IMR-90 (cell line): ENCODE measurements around the gene PLEKHG4. TPM values are rescaled to one million over a fixed set of nuclear protein-coding genes. Genes with fewer than 3 reads are reported as not detected.

ENCODE experiments used
- ATAC-seq: fragments of 200-7000 bp; cut with Tn5 transposase; 2 replicates; pipeline ENCODE4 v1.9.1; 2020; ENCODE audit warnings: low read depth, mild to moderate bottlenecking, moderate library complexity
- BruUV-seq: library from RNA; stranded (reverse); fragments of 400-500 nt; replicated peaks from 2 replicates; lab custom pipeline; 2021; lab: Mats Ljungman, UMichigan
- CTCF ChIA-PET: fragments of 300-600 bp; formaldehyde crosslinking; extraction: SDS; loops from one replicate; lab custom pipeline; 2021; ENCODE audit warnings: antibody characterized with exemption; lab: Yijun Ruan, JAX
- POLR2A ChIA-PET: fragments of 300-600 bp; sonication (Branson Sonifier 250); formaldehyde crosslinking; loops from one replicate; lab custom pipeline; 2022; ENCODE audit warnings: antibody characterized with exemption; ENCODE audit not compliant: unreplicated experiment; lab: Charles Lee
- DNase-seq: peaks from one replicate; pipeline ENCODE4 v3.0.0; 2013
- H2AFZ ChIP-seq: replicated peaks from 2 replicates; pipeline ENCODE3; 2013; ENCODE audit warnings: low read length, mild to moderate bottlenecking; ENCODE audit not compliant: poor library complexity
- H2AK5ac ChIP-seq: 2 replicates; pipeline ENCODE4 v1.6.1; 2013; ENCODE audit warnings: low read depth, low read length, inconsistent platforms
- H2AK9ac ChIP-seq: replicated peaks from 2 replicates; pipeline ENCODE3; 2013; ENCODE audit warnings: mild to moderate bottlenecking, low read depth, low read length, moderate library complexity; ENCODE audit not compliant: poor library complexity
- H2BK120ac ChIP-seq: 2 replicates; pipeline ENCODE4 v1.6.1; 2013; ENCODE audit warnings: low read depth, low read length, inconsistent platforms
- H2BK15ac ChIP-seq: 3 replicates; pipeline ENCODE4 v1.6.1; 2013; ENCODE audit warnings: low read depth, low read length, inconsistent platforms
- H2BK20ac ChIP-seq: 2 replicates; pipeline ENCODE4 v1.6.1; 2013; ENCODE audit warnings: low read depth, mild to moderate bottlenecking, inconsistent platforms, low read length, moderate library complexity
- H2BK5ac ChIP-seq: 2 replicates; pipeline ENCODE4 v1.6.1; 2013; ENCODE audit warnings: mild to moderate bottlenecking, low read depth, low read length, inconsistent platforms; ENCODE audit not compliant: poor library complexity, severe bottlenecking
- H3K14ac ChIP-seq: replicated peaks from 2 replicates; pipeline ENCODE4 v1.6.1; 2013; ENCODE audit warnings: low read depth, low read length, inconsistent platforms
- H3K18ac ChIP-seq: 2 replicates; pipeline ENCODE4 v1.6.1; 2013; ENCODE audit warnings: low read depth, low read length, control low read depth
- H3K23ac ChIP-seq: 2 replicates; pipeline ENCODE4 v1.6.1; 2013; ENCODE audit warnings: low read depth, low read length, inconsistent platforms
- H3K27ac ChIP-seq: 2 replicates; pipeline ENCODE4 v1.5.1; 2013; ENCODE audit warnings: mild to moderate bottlenecking, control low read depth, low read length; ENCODE audit not compliant: insufficient read depth
- H3K27me3 ChIP-seq: 2 replicates; pipeline ENCODE4 v1.6.1; 2013; ENCODE audit warnings: low read length; ENCODE audit not compliant: control insufficient read depth, insufficient read depth
- H3K36me3 ChIP-seq: 2 replicates; pipeline ENCODE4 v1.6.1; 2013; ENCODE audit warnings: low read length, mixed read lengths; ENCODE audit not compliant: control insufficient read depth, insufficient read depth
- H3K4ac ChIP-seq: 2 replicates; pipeline ENCODE4 v1.6.1; 2013; ENCODE audit warnings: low read depth, low read length, inconsistent platforms
- H3K4me1 ChIP-seq: 2 replicates; pipeline ENCODE4 v1.6.1; 2013; ENCODE audit warnings: low read length, mixed read lengths; ENCODE audit not compliant: control insufficient read depth, insufficient read depth
- H3K4me2 ChIP-seq: 2 replicates; pipeline ENCODE4 v1.6.1; 2013; ENCODE audit warnings: low read depth, mild to moderate bottlenecking, control low read depth, low read length, moderate library complexity
- H3K4me3 ChIP-seq: 2 replicates; pipeline ENCODE4 v1.5.1; 2013; ENCODE audit warnings: low read depth, mild to moderate bottlenecking, control low read depth, low read length, moderate library complexity; ENCODE audit not compliant: insufficient read depth
- H3K56ac ChIP-seq: 2 replicates; pipeline ENCODE4 v1.6.1; 2013; ENCODE audit warnings: low read length, inconsistent platforms; ENCODE audit not compliant: insufficient read depth; ENCODE audit errors: extremely low read depth
- H3K79me1 ChIP-seq, 2 experiments: 2 replicates each; pipeline ENCODE4 v1.6.1; 2013; ENCODE audit warnings: low read length in 2 of 2, inconsistent platforms in 1 of 2, low read depth in 1 of 2
- H3K9ac ChIP-seq: 2 replicates; pipeline ENCODE4 v1.6.1; 2013; ENCODE audit warnings: low read depth, low read length, control low read depth
- H3K9me1 ChIP-seq: 2 replicates; pipeline ENCODE4 v1.6.1; 2013; ENCODE audit warnings: low read length, inconsistent platforms; ENCODE audit not compliant: insufficient read depth
- H3K9me3 ChIP-seq: 2 replicates; pipeline ENCODE4 v1.6.1; 2013; ENCODE audit warnings: low read length; ENCODE audit not compliant: control insufficient read depth, insufficient read depth
- H4K20me1 ChIP-seq: 2 replicates; pipeline ENCODE4 v1.6.1; 2013; ENCODE audit warnings: low read length, inconsistent platforms; ENCODE audit not compliant: insufficient read depth
- H4K5ac ChIP-seq: 2 replicates; pipeline ENCODE4 v1.6.1; 2013; ENCODE audit warnings: mild to moderate bottlenecking, low read depth, low read length, control low read depth
- H4K8ac ChIP-seq, 2 experiments: 2 replicates each; pipeline ENCODE4 v1.6.1; 2013; ENCODE audit warnings: low read depth in 2 of 2, low read length in 2 of 2, control low read depth in 1 of 2, inconsistent platforms in 1 of 2
- H4K91ac ChIP-seq: 2 replicates; pipeline ENCODE4 v1.6.1; 2013; ENCODE audit warnings: low read depth, low read length, inconsistent platforms; ENCODE audit not compliant: insufficient read depth
- BHLHE40 ChIP-seq: fragments of 150-350 bp; IDR thresholded peaks from 2 replicates; pipeline ENCODE4 v1.6.1; 2016; ENCODE audit warnings: mild to moderate bottlenecking, low read depth, low read length
- CEBPB ChIP-seq: IDR thresholded peaks from 2 replicates; pipeline ENCODE4 v1.6.1; 2012; ENCODE audit warnings: low read depth, low read length, improper control_type of control experiment
- CHD1 ChIP-seq: IDR thresholded peaks from 2 replicates; pipeline ENCODE4 v1.6.1; 2012; ENCODE audit warnings: low read depth, low read length, improper control_type of control experiment
- FOS ChIP-seq: fragments of 150-350 bp; IDR thresholded peaks from 2 replicates; pipeline ENCODE4 v1.6.1; 2016; ENCODE audit warnings: low read depth, low read length
- NFE2L2 ChIP-seq: fragments of 150-350 bp; IDR thresholded peaks from 2 replicates; pipeline ENCODE4 v1.6.1; 2016; ENCODE audit warnings: low read depth, mild to moderate bottlenecking, low read length
- SMC3 ChIP-seq: fragments of 150-350 bp; IDR thresholded peaks from 2 replicates; pipeline ENCODE4 v1.6.1; 2016; ENCODE audit warnings: low read depth, mild to moderate bottlenecking, antibody characterized with exemption, low read length, moderate library complexity
- WGBS, 2 experiments: methylation state at CpG; one replicate each; pipeline versions ENCODE4 v1.1.5 to v1.1.7; 2013; ENCODE audit warnings: missing lambda C conversion rate in 2 of 2; ENCODE audit not compliant: insufficient read length in 1 of 2; ENCODE audit errors: extremely low coverage in 2 of 2; 5-methylcytosine and 5-hydroxymethylcytosine counted together
- dilution Hi-C: fragments of 300-500 bp; cut with HindIII; formaldehyde crosslinking; loops from one replicate; pipeline ENCODE4 v1.14.3; 2018; ENCODE audit warnings: low sequenced_read_pairs; ENCODE audit not compliant: unreplicated experiment
- in situ Hi-C: fragments of 300-500 bp; cut with MboI; formaldehyde crosslinking; loops from 3 replicates; pipeline ENCODE4 v1.14.3; 2019; ENCODE audit warnings: low sequenced_read_pairs, inconsistent platforms, mixed read lengths
- intact Hi-C: fragments of 100-400 bp; cut with micrococcal nuclease; formaldehyde crosslinking; loops from 2 replicates; pipeline ENCODE4 v1.10.0; 2022
- polyA plus RNA-seq, 3 experiments: library from polyadenylated mRNA; depleted of rRNA; stranded (reverse); fragments of >200 nt; gene quantifications; 2 replicates each; pipeline ENCODE4 v1.2.3, GENCODE V29; 2012; ENCODE audit warnings: low replicate concordance in 1 of 3
- total RNA-seq: library from RNA; depleted of rRNA; stranded (reverse); fragments of >200 nt; gene quantifications from 2 replicates; pipeline ENCODE4 v1.2.3, GENCODE V29; 2012

PLEKHG4 gene
- total and polyA plus RNA-seq, 2 of the 4 experiments (the other 2 are of a cell fraction): 14.0 to 50.7 TPM

DNA sequence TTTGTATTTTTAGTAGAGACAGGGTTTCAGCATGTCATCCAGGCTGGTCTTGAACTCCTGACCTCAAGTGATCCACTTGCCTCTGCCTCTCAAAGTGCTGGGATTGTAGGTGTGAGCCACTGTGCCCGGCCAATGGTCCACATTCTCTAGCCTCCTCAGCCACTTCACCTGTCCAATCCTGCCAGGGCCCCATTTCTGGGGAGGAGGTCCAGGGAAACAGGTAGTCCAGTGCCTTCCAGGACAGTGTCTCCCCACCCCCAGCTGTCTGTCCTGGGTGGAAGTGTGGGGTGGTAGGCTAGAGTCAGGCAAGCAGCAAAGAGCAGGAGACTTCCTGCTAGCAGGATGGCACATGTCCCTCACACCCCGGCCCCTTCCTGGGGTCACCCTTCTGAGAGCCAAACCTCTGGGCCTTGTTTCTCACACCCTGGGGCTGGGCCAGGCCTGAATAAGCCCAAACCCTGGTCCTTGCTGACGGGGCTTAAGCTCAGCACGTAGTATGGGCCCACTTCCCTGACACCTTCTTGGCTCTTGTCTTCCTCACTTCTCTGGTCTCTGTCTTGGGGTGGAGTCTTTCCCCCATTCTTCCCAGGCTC is 37.1 kb upstream of the PLEKHG4 start (continued):
- TF ChIP-seq NFE2L2 (no peak), SMC3 (no peak), FOS (no peak)

DNA sequence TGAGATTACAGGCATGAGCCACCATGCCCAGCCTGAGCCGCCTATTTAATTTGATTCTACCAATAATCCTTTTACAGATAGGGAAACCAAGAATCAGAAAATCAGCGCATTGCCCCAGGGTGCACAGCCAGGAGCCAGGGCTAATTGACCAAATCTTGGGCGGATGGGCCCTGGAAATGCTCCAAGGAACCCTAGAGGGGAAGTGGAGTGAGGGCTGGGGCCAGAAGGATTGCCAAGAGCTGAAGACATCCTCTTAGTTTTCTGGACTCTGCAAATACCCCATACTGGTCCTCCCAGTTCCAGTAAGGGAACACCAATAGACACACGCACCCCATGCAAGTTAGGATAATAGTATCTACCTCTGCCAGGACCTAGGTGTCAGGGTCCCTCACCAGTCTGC is 35.9 kb upstream of the PLEKHG4 start:
- Histone ChIP-seq H4K91ac (peak overlapping the region; percentile 89), H2AFZ (peak overlapping the region; percentile 37), H3K4ac (peak overlapping the region; percentile 96), H2BK20ac (peak overlapping the region; percentile 92), H3K9me1 (peaks cover 48% of the 10 kb centered on the region), H3K23ac (peak overlapping the region; percentile 91), H3K4me3 (no peak overlapping the region), H4K8ac (peak overlapping the region; percentile 61 to 85; a peak in 2 of 4 replicates), H2BK120ac (peak overlapping the region; percentile 91), H3K56ac (no peak overlapping the region), H3K18ac (no peak overlapping the region), H3K79me1 (peaks cover 37 to 81% of the 10 kb centered on the region in 2 experiments; a peak in 3 of 4 replicates), H2BK5ac (peak overlapping the region; percentile 80), H3K27me3 (no peaks in the 10 kb centered on the region), H3K4me2 (no peak overlapping the region), H4K5ac (peak overlapping the region; percentile 54; the same call in 1 of the 2 replicates), H3K36me3 (peaks cover 9% of the 10 kb centered on the region), H2AK9ac (peak overlapping the region; percentile 95), H2AK5ac (peak overlapping the region; percentile 96), H4K20me1 (no peaks in the 10 kb centered on the region; the same call in none of the 2 replicates), H3K4me1 (peaks cover 50% of the 10 kb centered on the region), H3K27ac (peak overlapping the region; percentile 88), H2BK15ac (peak overlapping the region; percentile 95; the same call in 2 of the 3 replicates), H3K9ac (no peak overlapping the region), H3K14ac (peak overlapping the region; percentile 92), H3K9me3 (no peaks in the 10 kb centered on the region)
- no TSS peak for BruUV-seq
- DNase-seq (no peak), ATAC-seq (no peak)
- POLR2A ChIA-PET: no interaction called here
- WGBS, 2 experiments: no CpG with 5 or more reads among the region's 4 CpGs
- intact Hi-C loops: no loop called here
- dilution Hi-C loops: no loop called here
- TF ChIP-seq CHD1 (no peak), FOS (no peak), CEBPB (no peak), BHLHE40 (no peak)
- in situ Hi-C loops: no loop called here
- CTCF ChIA-PET: no interaction called here
